Large intestine (tissue), 3 donors: ENCODE data around the gene TTC7B. TPM values are rescaled to one million over a fixed set of nuclear protein-coding genes. Genes with fewer than 3 reads are reported as not detected.
"Not testable (repeated sequence)": the region's sequence is repeated elsewhere in the genome, so short reads cannot be mapped to it uniquely, and the experiment has no call there.

Experiments used
- DNase-seq, 2 donors: peaks; one replicate each; pipeline versions ENCODE4 v3.0.0 to v3.0.0-alpha.2; 2013
- H3K27ac ChIP-seq: one replicate; pipeline ENCODE4 v1.5.1; 2013; ENCODE audit warnings: low read length
- H3K27me3 ChIP-seq: 2 replicates; pipeline ENCODE4 v1.6.1; 2013; ENCODE audit warnings: low read length; ENCODE audit not compliant: control insufficient read depth, insufficient read depth
- H3K36me3 ChIP-seq: 2 replicates; pipeline ENCODE4 v1.6.1; 2013; ENCODE audit warnings: low read length; ENCODE audit not compliant: control insufficient read depth, insufficient read depth
- H3K4me1 ChIP-seq: one replicate; pipeline ENCODE4 v1.6.1; 2013; ENCODE audit warnings: low read length; ENCODE audit not compliant: control insufficient read depth, insufficient read depth
- H3K4me3 ChIP-seq: one replicate; pipeline ENCODE4 v1.5.1; 2013; ENCODE audit warnings: low read length
- H3K9me3 ChIP-seq: one replicate; pipeline ENCODE4 v1.6.1; 2013; ENCODE audit warnings: mild to moderate bottlenecking, low read depth, low read length, moderate library complexity; ENCODE audit not compliant: control insufficient read depth
- WGBS: methylation state at CpG from one replicate; pipeline ENCODE4 v1.1.5; 2013; ENCODE audit warnings: low lambda C conversion rate; ENCODE audit not compliant: insufficient coverage; 5-methylcytosine and 5-hydroxymethylcytosine counted together
- polyA plus RNA-seq: library from polyadenylated mRNA; unstranded; fragments of 120-200 nt; gene quantifications from one replicate; pipeline ENCODE4 v1.2.1, GENCODE V29; 2013

Gene TTC7B
- polyA plus RNA-seq, 1 donor = 12.2 TPM

DNA sequence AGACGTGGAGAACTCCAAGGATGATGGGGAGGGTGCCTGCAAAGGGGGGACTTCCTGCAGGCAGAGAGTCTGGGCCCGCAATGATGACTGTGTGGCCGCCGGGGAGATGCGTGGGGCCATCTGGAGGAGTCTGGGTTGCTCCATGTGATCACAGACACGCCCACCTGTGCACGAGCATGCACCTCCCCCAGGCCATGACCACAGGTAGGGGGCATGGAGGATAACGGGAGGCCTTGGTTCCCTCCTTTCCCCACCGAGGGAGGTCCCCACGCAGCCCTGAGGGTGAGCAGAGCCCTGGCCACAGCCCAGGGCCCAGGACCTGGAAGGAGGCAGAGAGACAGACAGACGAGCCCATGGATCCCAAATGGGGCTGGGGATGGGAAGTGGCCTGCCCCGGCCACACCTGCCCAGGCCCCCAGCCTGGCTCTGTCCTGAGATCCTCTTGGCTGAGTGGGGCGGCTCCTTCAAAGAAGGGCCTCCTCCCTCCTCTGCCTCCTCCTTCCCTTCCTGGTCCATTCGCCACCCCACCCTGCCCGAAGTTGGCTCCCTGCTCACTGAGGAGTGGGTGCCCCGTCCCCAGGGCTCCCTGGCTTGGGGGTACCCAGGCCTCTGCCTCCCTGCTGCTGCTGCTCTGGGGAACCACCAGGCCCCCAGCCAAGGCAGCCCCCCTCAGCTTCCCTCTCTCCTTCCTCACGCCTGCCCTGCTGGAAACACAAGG lies 281.2 kb downstream of the TTC7B start:
- DNase-seq = peak in 1 of 2 donors; percentile 63
- Histone ChIP-seq H3K4me3 (no peak overlapping the region), H3K36me3 (no peaks in the 10 kb centered on the region), H3K27ac (no peak overlapping the region), H3K9me3 (no peaks in the 10 kb centered on the region), H3K27me3 (no peaks in the 10 kb centered on the region), H3K4me1 (peaks cover 41% of the 10 kb centered on the region)
- no CpG with 5 or more reads among the region's 17 CpGs for WGBS

DNA sequence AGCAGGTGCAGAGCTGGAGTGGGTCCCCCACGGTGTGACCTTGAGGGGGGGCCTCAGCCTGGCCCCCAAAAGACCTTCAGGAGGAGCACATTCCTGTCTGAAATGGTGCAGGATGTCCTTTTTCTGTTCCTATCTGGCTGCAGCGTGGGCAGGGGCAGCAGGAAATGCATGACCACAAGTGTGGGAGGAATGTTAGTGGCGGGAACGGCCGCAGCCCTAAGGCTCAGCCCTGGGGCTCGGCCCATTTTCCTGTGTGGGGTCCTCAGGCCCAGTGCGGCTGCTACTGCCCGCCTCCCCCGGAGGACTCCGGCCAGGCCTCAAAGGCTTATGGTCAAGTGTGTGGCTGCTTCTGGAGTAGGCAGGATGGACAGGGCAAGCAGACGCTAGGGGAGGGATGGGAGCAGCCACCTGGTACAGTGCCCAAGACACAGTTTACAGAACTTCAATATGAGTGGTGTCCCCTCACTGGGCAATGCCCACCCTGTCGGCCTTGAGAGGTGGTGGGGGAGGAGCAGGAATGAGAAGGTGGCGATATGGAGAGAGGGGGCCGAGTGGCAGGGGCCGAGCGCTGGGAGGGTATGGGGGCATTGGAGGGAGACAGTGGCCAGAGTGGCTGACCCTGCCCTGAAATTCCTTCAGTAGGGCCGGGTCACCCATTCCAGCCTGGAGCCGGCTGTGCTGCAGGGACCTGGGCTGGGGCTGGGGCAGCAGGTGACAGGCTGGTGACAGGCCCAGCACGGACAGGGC lies 282.0 kb downstream of the TTC7B start:
- Histone ChIP-seq H3K27ac (no peak overlapping the region), H3K36me3 (no peaks in the 10 kb centered on the region), H3K27me3 (no peaks in the 10 kb centered on the region), H3K4me1 (peaks cover 41% of the 10 kb centered on the region), H3K9me3 (no peaks in the 10 kb centered on the region), H3K4me3 (no peak overlapping the region)
- DNase-seq = no peak
- no CpG with 5 or more reads among the region's 19 CpGs for WGBS

DNA sequence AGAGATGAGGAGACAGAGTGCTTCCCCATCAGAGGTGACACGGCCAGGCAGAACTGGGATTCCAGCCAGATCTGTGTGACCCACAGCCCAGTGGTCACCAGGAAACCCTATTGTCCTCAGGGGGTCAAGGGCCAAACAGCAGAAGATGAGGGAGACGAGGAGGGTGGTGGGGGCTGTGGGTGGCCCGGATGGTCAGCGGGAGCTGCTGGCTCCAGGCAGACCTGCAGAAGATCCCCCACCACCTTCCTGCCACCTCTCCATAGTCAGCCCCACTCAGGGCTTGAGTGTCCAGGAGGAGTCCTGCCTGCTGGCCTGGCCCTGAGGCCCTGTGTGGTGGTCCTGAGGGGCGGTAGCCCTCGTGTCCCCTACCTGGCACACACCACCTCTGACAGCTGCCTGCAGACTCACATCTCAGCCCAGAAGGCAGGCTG lies 282.6 kb downstream of the TTC7B start:
- Histone ChIP-seq H3K4me3 (no peak overlapping the region), H3K36me3 (no peaks in the 10 kb centered on the region), H3K27ac (no peak overlapping the region), H3K27me3 (no peaks in the 10 kb centered on the region), H3K4me1 (peaks cover 41% of the 10 kb centered on the region), H3K9me3 (no peaks in the 10 kb centered on the region)
- DNase-seq = no peak
- no CpG with 5 or more reads among the region's 6 CpGs for WGBS

DNA sequence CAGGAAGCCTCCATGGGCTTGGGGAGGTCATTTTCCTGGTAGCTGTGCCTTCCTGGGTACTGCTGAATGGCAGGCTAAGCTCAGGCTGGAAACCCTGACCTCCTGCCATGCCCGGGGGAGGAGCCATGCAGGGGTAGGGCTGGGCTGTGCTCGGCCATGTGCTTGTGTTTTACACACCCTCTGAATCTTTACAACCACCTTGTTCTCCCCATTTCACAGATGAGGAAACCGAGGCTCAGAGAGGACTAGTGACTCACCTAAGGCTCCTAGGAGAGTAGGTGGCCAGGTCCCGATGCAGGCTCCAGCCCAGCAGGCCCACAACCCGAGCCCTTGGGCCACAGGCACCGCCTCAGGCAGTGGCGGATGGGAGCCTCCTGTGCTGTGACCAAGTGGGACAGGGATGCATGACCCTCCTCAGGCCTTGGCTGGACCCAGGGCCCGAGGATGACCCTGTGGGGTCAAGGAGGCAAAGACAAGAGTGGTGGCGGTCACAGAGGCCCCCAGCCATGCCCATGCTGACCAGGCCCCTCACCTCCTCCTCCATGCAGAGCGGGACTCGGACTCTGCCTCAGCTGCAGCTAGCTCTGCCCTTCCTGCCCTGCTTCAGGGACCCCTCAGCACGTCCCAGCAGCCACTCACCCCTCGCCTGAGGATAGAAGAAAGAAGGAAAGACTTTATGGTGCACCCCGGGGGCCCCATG lies 283.3 kb downstream of the TTC7B start:
- peaks cover 41% of the 10 kb centered on the region for H3K4me1 ChIP-seq
- DNase-seq = no peak
- no peak overlapping the region for H3K27ac ChIP-seq
- H3K9me3 ChIP-seq = no peaks in the 10 kb centered on the region
- H3K27me3 ChIP-seq = no peaks in the 10 kb centered on the region
- no peaks in the 10 kb centered on the region for H3K36me3 ChIP-seq
- WGBS = no CpG with 5 or more reads among the region's 14 CpGs
- H3K4me3 ChIP-seq = no peak overlapping the region

DNA sequence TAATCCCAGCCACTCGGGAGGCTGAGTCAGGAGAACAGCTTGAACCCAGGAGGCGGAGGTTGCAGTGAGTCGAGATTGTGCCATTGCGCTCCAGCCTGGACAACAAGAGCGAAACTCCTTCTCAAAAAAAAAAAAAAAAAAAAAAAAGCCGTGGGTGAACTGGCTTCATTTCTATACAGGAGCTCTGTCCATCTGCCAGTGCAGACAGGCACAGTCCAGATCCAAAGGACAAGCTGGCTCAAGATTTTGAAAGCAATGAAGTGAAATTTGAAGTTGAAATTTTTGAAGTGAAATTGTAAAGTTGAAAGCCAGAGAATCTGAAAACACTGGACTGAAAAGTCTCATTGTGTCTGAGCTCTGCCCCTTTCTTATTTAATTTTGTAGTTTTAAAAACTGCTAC lies 284.7 kb downstream of the TTC7B start:
- Histone ChIP-seq H3K36me3 (no peaks in the 10 kb centered on the region), H3K27me3 (no peaks in the 10 kb centered on the region), H3K9me3 (no peaks in the 10 kb centered on the region), H3K4me1 (peaks cover 41% of the 10 kb centered on the region), H3K27ac (no peak overlapping the region), H3K4me3 (no peak overlapping the region)
- no peak for DNase-seq
- WGBS = no CpG with 5 or more reads among the region's 6 CpGs

DNA sequence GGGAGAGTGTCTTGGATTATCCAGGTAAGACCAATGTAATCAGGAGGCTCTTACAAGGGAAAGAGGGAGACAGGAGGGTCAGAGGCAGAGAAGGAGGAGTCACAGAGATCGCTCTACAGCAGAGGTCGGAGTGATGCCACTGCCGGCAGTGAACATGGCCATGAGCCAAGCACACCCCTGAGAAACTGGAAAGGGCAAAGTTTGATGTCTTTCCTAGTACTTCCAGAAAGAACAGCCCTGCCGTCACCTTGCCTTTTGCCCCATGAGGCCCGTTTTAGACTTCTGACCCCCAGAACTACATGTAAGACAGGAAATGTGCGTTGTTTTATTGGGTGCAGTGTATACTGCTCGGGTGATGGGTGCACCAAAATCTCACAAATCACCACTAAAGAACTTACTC lies 285.7 kb downstream of the TTC7B start:
- Histone ChIP-seq H3K9me3 (no peaks in the 10 kb centered on the region), H3K36me3 (no peaks in the 10 kb centered on the region), H3K27ac (peak overlapping the region; percentile 89), H3K4me1 (peaks cover 35% of the 10 kb centered on the region), H3K27me3 (no peaks in the 10 kb centered on the region), H3K4me3 (no peak overlapping the region)
- DNase-seq = peak; percentile 92 to 97
- no CpG with 5 or more reads among the region's 7 CpGs for whole genome bisulfite sequencing

DNA sequence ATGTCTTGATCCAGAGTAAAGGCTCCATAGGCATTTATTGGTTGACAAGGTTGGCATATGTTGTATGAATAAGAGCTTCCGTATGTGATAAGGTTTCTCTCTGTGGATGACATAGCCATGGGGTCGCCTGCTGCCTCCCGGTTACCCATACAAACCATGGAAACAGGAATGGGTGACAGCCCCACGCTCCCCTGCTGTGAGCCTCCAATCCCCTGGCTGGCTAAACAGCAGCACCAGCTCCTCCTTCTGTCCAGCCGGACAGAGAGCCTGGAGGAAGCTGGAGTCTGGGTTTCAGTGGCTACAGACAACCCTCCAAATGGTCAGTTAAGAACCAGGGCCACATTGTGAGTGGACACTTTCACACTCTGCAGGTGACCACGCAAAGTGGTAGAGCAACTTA lies 288.3 kb downstream of the TTC7B start:
- H3K27ac ChIP-seq = no peak overlapping the region
- no peak overlapping the region for H3K4me3 ChIP-seq
- peaks cover 3% of the 10 kb centered on the region for H3K9me3 ChIP-seq
- DNase-seq = no peak
- no peaks in the 10 kb centered on the region for H3K36me3 ChIP-seq
- no CpG with 5 or more reads among the region's 6 CpGs for WGBS
- no peaks in the 10 kb centered on the region for H3K27me3 ChIP-seq
- peaks cover 17% of the 10 kb centered on the region for H3K4me1 ChIP-seq

DNA sequence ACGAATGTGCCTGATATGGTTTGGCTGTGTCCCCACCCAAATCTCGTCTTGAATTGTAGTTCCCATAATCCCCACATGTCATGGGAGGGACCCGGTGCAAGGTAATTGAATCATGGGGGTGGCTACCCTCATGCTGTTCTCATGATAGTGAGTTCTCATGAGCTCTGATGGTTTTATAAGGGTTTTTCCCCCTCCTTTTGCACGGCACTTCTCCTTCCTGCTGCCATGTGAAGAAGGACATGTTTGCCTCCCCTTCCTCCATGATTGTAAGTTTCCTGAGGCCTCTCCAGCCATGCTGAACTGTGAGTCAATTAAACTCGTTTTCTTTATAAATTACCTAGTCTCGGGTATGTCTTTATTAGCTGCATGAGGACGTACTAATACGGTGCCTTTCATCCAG lies 289.7 kb downstream of the TTC7B start:
- H3K4me1 ChIP-seq = peaks cover 13% of the 10 kb centered on the region
- not testable (repeated sequence) for H3K9me3 ChIP-seq, H3K27me3 ChIP-seq, H3K27ac ChIP-seq, DNase-seq, H3K4me3 ChIP-seq, H3K36me3 ChIP-seq
- WGBS = 80% methylated on average over 1 of the region's 8 CpGs

DNA sequence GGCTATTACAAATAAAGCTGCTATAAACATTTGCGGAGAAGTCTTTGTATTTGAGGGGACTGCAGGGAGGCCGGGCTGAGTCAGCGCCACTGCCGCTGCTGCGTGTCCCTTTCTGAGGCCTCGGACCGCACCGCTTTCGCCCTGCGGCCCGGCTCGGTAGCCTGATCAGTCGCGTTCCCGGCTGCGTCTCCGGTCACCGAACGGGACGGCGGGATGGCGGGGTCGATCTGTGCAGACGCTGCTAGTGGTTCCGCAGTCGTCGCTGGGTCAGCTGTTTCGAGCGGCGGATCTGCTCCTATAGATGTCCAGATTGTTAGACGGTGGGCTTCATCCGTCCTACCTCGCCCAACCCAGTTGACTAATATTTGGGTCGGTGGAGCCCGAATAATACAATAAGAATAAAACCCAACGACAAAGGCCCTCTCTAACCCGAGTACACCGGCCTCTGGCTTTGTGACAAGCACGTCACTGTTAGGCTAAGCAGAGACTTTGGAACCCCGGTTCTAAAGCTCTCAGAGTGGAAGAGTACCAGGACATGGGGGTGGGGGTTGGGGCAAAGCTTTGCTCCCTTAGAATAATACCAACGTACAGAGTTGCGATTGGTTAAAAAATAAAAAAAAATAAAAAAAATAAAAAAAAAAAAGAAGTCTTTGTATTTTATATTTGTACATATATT lies 290.7 kb downstream of the TTC7B start:
- H3K27me3 ChIP-seq, H3K36me3 ChIP-seq, DNase-seq, H3K27ac ChIP-seq, H3K9me3 ChIP-seq, H3K4me3 ChIP-seq: not testable (repeated sequence)
- WGBS = 100% methylated on average over 1 of the region's 42 CpGs
- H3K4me1 ChIP-seq = peaks cover 15% of the 10 kb centered on the region
